H1 (cell line): ENCODE data around the gene TBRG4. TPM values are rescaled to one million over a fixed set of nuclear protein-coding genes. Genes with fewer than 3 reads are reported as not detected.

Experiments used
- BACH1 ChIP-seq: IDR thresholded peaks from 2 replicates; pipeline ENCODE4 v1.6.1; 2012; ENCODE audit warnings: low read length, improper control_type of control experiment
- CHD1 ChIP-seq: IDR thresholded peaks from 2 replicates; pipeline ENCODE4 v1.6.1; 2012; ENCODE audit warnings: low read depth, low read length, improper control_type of control experiment
- JUN ChIP-seq: IDR thresholded peaks from 2 replicates; pipeline ENCODE4 v1.6.1; 2011; ENCODE audit warnings: low read depth, mild to moderate bottlenecking, improper control_type of control experiment, low read length
- RFX5 ChIP-seq: IDR thresholded peaks from 2 replicates; pipeline ENCODE4 v1.6.1; 2011; ENCODE audit warnings: low read depth, low read length, improper control_type of control experiment, borderline replicate concordance
- polyA plus RNA-seq, 7 experiments: library from polyadenylated mRNA; depleted of rRNA in 3 of 7; stranded (reverse) in 5 of 7; unstranded in 2 of 7; fragments of >200 nt in 5 of 7; fragments of 200-250 nt in 2 of 7; gene quantifications; 1 replicate in 5 of 7; 2 replicates in 1 of 7; 4 replicates in 1 of 7; pipeline versions ENCODE4 v1.2.1 to v1.2.3, GENCODE V29; 2011 to 2013; ENCODE audit warnings: missing spikeins in 2 of 7, mixed read lengths in 2 of 7
- total RNA-seq: library from RNA; stranded (reverse); fragmentation: NEBNext Ultra II Directional; extraction: Animal tissue kit (Norgen Biotek cat#: 25700); gene quantifications from 2 replicates; pipeline ENCODE4 v1.2.1, GENCODE V29; 2021

The TBRG4 gene
- total and polyA plus RNA-seq, 2 of the 8 experiments (the other 6 are each of a cell fraction or from before 2014, with no cell fraction given): 110 to 137 TPM

DNA sequence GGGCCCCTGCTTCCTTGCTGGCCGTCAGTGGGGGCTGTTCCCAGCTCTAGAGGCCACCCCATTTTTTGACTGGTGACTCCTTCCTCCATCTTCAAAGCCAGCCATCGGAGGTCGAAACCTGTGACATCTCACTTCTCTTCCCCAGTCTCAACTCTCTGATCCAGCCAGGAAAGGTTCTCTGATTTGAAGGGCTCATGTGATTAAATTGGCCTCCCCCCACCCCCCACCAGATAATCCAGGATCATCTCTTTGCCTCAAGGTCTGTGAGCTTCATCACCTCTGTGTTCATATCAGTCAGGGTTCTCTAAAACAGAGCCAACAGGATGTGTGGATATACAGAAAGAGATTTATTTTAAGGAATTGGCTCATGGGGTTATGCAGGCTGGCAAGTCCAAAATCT, 40.5 kb upstream of the TBRG4 start (continued):
- no peak for TF ChIP-seq BACH1
- TF ChIP-seq RFX5: no peak
- TF ChIP-seq CHD1: no peak
- TF ChIP-seq JUN: no peak
